TTC549 (cell line): ENCODE results near the gene GPR143.
"Not testable (repeated sequence)": the region's sequence is repeated elsewhere in the genome, so short reads cannot be mapped to it uniquely, and the experiment has no call there.

Source experiments
- FAIRE-seq: peaks from 2 replicates; lab custom pipeline; 2012; peaks lifted over from hg19 to GRCh38; lab: Jason Lieb, UNC

GPR143 gene

DNA sequence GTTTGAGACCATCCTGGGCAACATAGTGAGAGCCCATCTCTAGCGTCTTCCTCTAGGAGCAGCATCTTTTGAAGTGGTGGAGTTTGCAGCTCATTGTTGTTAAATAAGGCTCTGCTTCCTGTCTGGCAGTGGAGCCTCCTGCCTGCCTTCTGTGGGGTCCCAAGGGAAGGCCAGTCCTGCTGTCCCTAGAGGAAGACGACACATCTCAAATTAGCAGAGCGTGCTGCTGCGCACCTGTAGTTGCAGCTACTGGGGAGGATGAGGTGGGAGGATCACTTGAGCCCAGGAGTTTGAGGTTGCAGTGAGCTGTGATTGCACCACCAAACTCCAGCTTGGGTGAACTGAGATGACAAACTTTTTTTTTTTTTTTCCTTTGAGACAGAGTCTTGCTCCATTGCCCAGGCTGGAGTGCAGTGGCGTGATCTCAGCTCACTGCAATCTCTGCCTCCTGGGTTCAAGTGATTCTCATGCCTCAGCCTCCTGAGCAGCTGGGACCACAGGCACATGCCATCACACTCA, 2.7 kb upstream of the GPR143 start:
- FAIRE-seq: not testable (repeated sequence)

DNA sequence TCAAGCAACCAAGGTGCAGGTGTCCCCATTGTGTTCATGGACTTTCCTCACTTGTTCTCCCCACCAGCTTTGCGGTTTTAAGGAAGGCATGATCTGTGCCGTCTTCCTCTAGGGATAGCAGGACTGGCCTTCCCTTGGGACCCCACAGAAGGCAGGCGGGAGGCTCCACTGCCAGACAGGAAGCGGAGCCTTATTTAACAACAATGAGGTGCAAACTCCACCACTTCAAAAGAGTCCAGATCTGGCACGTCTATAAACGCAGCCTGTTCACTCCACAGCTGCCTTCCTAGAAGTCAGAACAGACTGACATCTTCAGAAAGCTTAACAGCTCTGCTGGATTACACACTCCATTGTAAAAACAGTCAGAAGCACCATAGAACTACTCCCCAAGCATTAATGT, 1.7 kb upstream of the GPR143 start:
- no peak for FAIRE-seq

DNA sequence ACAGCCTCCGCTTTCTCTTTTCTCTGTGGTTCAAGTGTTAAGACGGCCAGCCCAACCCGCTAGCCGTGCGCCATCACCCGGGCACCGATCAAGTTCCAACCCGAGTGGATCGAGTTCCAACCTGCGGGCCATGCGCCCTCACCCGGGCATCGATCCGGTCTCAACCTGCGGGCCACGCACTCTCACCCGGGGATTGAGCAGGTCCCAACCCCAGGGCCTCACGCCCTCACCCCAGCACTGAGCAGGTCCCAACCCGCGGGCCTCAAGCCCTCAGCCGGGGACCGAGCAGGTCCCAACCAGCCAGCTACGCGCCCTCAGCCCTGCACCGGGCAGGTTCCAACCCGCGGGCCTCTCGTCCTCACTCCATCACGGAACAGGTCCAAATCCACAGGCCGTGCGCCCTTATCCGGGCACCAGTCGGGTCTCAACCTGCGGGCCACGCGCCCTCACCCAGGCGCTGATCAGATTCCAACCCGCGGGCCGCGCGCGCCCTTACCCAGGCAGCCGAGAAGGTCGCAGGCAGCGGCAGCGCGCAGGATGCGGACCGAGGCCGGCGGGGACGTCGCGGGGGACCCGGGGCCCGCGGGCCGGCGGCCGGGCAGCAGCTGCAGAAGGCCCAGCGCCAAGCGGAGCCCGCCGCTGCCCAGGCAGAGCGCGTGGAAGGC, 443 bp downstream of the GPR143 start:
- no peak for FAIRE-seq

DNA sequence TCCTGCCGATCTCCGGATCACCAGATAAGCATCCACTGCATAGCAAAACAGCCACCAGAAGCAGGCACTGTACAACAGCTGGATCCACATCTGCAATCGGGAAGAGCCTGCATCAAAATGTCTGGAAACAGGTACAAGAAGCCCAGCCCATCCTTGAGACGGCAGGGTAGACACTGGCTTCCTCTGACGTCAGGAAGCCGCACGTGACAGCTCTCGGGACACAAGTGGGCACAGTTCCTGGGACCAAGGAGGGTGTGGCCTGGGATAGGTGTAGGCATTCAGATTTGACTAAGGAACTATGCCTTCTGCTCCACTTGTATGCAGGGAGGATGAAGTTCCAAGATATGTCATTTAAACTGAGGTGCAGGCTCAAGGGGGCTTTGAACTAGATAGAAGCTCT, 6.3 kb downstream of the GPR143 start:
- no peak for FAIRE-seq

DNA sequence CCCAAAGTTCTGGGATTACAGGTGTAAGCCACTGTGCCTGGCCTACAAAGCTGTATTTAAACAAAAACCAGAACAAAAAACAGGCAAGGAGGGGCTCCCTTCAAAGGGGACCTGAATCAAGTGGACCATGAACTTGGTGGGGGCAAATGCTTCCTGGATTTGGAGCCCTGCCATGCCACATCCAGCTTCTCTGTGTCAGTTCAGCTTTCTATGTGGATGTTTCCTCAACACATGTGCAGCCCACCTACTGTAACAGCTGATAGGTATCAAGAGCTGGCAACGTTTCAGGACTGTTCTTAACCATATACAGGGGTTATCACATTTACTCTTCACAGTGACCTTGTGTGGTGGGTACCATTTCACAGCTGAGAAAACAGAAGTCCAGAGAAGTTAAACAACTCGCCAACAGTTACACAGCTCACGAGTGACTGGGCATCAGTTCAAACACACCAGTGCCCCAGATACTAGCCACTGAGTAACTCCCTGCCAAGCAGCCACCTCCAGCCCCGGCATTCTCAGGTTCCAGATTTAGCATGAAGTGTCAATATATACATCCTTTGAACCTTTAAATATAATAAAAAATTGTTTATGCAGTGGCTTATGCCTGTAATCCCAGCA, 7.5 kb downstream of the GPR143 start:
- no peak for FAIRE-seq

DNA sequence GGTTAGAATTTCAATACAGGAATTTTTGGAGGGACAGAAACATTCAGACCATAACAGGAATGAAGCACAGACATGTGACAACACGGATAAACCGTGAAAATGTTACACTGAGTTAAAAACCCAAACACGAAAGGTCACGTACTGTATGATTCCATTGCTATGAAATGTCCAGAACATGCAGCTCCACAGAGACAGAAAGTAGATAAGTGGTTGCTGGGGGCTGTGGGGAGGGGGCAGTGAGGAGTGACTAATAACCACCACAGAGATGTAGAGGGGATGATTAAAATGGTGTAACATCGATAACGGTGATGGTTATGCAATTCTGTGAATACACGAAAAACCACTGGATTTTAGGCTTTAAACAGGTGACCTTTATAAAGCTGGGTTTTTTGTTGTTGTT, 8.3 kb downstream of the GPR143 start:
- FAIRE-seq: no peak

DNA sequence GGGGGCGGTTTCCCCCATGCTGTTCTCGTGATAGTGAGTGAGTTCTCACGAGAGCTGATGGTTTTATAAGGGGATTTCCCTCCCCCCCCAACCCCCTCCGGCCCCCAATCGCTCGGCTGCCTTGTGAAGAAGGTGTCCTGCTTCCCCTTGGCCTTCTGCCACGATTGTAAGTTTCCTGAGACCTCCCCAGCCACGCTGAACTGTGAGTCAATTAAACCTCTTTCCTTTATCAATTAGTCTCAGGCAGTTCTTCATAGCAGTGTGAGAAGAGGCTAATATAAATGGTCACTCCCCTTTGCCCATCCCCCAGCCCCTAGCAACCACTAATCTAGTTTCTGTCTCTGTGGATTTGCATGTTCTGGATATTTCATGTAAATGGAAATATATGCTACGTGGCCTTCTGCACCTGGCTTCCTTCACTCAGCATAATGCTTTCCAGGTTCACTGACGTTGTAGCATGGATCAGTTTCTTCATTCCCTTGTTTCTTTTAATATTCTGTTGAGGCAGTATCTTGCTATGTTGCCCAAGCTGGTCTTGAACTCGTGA, 16.4 kb downstream of the GPR143 start:
- no peak for FAIRE-seq

DNA sequence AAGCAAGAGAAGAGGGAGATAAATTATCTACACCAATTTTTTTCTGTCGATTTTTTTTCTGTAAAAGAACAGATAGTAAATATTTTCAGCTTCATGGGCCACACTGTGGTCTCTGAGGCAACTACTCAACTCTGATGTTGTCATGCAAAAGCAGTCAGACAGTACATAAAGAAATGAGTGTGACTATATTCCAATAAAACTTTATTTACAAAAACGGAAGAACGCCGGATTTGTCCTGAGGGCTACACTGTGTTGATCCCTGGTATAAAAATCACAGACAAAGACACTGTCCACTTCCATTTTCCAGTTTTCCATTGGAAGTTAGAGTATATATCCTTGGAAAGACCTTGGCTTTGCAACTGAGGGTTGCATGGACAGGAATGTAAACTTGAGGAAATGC, 18.0 kb downstream of the GPR143 start:
- FAIRE-seq: no peak

DNA sequence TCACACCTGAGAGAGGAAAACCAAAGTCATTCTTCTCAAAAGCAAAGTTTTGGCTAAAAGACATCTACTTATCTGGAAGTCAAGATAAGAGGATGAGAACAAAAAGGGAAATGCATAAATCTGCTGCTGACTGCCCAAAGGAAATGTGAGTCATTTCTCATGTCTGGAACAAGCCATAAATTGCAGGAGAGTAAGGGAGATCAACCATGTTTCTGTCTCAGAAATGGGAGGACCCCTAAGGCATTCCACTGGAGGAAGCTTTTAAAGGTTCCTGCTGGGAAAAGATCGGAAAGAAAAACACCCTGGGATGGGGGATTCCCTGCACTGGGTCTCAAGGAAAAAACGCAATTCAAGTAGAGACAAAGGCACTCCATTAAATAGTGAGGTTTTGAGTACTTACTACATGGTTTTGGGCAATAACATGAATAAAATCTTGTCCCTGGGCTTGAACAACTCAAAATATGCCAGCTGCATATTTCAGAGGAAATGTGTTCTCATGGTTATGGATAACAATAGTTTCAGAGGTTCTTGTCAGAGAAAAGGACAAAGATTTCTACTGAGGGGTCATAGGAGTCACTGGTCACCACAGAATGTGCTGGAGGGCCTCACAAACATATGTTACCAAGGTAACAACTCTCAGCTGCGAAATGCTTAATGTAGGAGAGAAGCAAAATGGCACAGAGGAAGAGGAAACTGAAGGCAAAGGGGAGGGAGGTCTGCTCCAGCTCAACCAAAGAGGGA, 19.3 kb downstream of the GPR143 start:
- FAIRE-seq: no peak

DNA sequence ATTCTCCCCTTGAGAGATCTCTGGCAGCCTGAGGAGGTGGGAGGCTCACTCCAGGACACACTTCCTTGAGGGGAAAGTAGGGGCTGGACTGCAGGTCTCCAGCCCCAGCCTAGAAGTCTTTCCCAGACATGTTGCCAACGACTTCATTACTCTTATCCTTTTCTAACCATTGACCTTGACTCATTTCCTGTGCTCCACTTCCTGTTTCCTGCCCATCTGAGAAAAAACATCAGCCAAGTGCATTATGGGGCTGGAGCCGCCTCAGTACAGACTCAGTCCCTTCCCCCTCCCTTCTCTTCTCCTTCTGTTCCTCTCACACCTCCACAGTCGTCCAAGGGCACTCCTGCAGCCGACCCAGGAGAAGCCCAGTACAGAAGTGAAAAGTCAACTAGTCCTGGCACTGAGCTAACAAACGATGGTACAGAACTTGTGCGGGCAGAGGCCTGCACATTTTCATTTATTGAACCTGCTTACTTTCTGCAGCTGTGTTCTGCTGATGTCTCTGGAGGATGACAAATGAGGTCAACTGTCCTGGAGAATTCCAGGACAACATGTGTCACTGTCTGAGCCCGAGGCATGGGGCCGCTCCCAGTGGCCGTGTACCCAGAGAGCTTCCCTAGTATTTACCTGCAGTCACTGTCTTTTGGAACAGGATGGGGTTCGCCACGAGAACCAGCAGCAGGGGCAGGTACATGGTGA, 20.1 kb downstream of the GPR143 start:
- FAIRE-seq: no peak

DNA sequence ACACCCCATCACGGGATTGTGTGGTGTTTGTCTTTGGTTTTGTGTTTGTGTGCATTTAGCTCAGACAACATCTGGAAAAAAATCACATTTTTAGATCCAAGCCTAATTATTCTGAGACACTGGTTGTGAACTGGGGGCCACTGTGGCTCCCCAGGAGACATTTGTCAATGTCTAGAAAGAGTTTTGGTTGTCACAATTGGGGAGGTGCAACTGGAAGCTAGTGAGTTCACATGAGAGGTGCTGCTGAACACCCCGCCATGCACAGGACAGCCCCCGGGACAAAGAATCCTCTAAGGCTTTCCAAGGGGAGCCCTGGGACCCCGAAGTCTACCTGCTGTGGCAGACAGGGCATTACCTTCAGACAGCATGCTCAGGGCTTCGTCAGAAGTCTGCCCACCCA, 26.5 kb downstream of the GPR143 start:
- FAIRE-seq: no peak

DNA sequence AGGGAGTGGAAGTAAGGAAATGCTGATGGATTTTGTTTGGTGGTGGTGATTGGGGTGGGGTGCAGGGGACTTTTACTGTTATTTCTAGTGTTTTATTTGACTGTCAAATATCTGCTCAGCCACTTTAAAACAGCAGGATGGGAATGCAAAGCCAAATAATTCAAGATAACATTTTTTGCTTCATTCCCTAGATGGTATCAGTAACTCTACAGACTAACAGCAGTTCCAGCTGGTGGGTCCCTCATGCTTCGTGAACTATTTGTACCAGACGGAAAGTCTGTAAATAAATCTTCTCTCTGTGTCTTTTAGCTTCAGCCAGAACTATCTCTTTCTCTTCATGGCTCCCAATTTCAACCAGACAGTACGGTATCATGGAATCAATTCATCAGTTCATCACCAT, 27.5 kb downstream of the GPR143 start:
- FAIRE-seq: no peak

DNA sequence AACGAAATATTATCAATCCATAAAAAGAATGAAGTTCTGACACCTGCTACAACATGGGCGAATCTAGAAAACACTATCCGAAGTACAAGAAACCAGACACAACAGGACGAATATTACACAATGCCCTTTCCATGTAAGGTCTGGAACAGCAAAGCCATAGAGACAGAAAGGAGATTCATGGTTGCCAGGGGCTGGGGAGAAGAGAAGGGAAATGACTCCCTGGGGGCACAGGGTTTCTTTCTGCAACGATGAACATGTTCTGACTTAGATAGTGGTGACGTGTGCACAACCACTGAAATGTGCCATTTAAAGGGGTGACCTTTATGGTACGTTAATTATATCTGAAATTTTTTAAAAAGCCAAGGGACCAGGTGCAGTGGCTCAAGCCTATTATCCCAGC, 28.3 kb downstream of the GPR143 start:
- FAIRE-seq: no peak

DNA sequence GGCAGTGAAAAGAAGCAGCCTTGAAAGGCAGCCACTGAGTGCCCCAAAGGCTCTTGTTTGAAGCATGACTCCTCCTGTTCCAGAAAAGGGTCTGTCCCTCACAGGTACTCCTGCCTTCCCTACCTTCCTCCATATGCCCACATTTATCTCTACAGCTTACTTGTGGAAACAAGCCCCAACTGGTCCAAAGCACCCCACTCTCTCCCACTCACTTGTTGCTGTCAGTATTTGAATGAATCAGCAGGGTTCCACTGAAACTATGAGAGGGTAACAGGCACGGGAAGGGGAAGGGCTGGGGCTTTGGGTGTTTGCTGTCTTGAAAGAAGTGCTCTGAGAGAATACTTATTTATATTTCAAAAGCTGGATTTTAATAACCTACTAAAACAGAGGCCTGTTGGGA, 34.9 kb downstream of the GPR143 start:
- FAIRE-seq: no peak

DNA sequence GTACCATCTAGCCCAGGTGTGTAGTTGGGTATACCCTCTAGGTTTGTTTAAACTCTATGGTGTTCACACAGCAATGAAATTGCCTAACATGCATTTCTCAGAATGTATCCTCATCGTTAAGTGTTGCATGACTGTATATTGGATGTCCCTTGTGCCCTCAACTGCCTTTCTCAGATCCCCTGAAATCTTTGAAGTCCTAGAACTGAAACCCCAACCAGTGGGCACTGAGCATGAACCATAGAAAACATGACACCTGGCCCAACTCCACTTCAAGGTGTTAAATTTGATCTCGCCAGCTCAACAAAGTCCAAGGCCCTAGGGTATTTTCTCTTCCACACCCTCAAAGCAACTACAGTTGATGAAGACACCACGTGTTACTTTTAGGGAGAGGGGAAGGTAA, 35.6 kb downstream of the GPR143 start:
- FAIRE-seq: no peak

DNA sequence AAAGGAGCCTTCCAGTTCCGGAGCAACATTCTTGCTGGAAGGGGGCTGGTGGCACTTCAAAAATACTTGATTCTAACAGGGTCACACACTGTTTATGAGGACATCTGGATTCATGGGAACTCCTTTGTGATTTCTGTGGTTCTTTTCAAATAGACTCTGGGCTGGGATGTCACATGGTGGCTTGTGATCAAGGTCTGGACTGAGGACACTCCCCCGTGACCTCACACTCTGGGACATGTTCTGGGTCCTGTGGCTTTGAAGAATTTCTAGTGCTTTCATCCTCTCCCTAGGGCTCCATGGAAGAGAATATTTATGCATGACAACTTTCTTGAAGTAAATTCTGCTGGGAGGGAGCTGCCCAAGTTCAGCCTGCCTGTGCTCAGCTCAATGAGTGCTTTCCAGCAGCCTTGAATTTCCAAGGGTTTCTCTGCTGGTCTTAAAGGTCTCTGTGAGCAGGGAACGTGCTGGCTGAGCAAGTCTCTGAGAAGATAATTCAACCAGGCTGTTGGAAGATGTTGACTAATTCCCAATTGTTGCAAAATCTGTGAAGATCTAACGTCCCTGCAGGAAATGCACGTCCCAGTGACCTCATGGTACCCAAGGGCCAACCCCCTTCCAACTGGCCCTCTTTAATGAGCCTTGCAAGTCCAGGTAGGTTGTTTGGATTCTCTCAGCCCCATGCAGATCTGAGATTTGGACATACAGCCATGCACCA, 36.3 kb downstream of the GPR143 start:
- FAIRE-seq: no peak

DNA sequence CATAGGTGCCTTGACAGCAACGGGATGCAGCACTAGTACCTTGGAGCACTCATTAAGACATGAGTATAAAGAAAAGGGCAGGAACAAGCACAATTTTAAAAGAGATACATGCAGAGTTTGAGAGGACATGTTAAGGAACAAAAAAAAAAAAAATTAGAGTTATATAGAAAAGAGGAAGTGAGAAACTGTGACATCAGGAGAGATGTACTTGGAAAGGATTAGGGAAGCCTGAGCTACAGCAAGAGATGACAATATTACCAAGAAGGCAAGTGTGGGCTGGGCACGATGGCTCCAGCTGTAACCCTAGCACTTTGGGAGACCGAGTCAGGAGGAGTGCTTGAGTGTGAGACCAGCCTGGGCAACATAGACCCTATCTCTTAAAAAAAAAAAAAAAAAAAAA, 37.4 kb downstream of the GPR143 start:
- FAIRE-seq: no peak

DNA sequence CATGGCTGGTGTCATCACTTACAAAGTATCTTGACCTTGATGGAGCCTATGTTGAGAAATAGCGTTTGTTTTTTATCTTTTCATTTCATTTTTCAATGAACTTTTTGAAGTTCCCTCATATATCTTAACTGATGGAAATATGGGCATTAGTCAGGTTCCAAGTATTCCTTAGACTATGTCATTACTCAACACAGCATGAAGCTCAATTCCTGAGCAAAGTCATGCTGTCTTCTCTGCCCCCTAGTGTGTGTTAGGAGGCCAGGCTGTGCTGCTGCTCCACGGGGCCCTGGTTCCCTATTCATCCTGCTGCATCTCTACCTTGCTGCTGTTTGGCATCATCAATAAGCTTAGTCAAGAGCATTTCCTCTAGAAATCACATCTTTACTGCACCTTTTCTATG, 40.9 kb downstream of the GPR143 start:
- FAIRE-seq: no peak

DNA sequence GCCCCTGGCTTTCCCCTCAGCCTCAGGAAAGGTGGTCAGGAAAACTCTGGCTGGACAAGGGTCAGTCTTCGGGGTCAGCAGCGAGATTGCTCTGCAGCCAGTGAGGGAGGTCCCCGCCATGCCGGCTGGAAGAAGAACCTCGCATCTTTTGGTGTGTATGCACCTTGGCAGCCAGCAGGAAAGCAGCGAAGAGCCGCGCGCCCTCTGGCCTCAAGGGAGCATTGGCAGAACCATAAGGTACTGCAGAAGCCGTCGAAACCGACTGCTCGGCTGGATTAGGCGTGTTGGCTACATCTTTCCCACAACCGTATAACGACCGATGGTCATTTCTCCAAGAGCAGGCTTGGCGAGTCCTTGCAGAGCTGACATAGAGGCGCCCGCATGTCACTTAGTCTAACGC, 48.3 kb downstream of the GPR143 start:
- no peak for FAIRE-seq

DNA sequence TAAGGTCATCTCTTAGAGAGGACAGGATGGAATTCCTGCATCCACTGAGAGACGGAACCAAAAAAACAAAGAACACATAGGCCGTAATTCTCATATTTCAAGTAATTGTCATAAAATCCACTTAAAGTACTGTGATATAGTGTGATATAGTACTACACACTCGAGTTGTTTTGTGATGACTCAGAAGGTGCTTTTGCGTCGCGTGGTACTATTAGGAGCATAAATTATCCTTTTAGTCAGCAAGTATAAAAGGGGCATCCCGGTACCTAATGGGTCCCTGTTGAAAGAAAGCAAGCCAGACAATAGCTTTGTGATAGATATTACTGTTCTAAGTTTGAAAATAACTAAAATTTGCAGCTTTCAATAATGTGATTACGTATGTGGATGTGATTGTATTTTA, 55.3 kb downstream of the GPR143 start:
- no peak for FAIRE-seq

DNA sequence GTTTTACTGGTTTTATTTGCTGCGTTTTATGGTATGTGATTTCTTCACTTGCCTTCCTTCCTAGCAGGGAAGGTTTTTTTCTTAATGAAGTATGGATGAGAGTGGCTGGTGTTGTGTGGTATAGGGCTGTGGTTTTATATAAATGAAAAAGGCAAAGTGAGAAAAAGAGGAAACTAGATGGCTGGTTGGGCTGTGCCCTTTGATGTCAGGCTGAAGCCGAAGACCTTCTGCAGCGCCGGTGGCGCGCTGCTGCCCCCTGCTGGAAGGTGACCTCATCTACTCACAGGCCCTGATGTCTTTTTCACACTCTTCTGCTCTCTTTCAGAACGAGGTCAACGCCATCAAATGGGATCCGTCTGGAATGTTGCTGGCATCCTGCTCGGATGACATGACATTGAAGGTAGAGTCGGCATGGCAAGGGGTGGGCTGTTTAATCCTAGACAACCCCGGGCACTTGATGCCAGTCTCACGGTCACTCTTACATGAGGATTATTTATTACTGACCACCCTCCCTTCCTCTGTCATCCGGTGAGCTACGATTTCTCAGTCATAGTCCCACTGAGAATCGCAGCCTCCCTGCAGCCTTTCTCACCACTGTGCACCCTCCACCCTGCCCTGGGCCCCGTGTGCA, 56.6 kb downstream of the GPR143 start:
- FAIRE-seq: peak; percentile 55

DNA sequence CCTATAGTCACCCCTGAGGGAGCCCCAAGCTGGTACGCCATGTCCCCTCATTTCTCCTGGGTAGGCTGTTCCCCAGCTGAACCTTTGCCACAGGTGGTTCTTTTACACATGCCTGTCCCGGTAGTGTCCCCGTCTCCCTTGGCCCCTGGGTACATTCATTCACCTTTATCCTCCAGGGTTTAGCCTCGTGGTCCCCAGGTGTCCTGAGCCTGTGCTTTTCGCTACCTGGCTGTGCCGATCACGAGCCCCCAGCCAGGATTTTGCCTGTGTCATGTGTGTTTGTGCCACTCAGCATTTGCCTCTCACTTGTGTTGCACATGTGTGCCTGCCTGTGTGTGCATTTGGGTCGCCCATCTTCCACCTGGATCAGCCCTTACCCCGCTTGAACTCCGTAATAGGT, 57.6 kb downstream of the GPR143 start:
- FAIRE-seq: no peak
